ENCODE data around the gene RNASE1.

DNA sequence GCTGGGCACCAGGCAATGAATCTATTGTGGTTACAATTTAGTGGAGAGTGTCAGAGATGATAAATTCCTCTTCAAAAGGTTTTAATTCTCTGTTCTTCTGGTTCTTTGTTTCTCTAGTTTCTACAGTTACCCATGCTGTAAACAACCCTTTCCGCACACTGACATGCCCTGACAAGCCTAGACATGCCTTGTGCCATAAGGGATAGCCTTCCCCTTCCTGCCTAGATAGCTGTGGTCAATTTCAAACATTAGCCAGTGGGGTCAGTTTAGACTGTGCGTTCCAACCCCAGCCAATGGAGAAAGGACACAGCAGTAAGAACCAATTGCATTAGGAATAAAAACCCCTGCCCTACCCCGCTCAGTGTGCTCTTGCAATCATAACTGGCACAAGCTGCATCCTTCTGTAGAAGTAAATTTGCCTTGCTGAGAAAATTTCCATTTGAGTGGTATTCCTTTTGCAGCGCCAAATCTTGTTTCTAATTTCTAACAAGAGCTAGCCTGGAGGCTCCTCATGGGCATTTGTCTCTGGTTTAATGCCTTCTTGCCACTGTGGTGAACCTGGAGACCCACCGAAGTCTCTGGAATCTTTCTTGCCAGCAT is 50.6 kb downstream of the RNASE1 start:
- TF ChIP-seq EZH2phosphoT487 (IDR thresholded peaks at IDR 0.05; ENCODE audit: low read depth) = no peak
- TF ChIP-seq CTCF (IDR thresholded peaks at IDR 0.05; ENCODE audit: low read depth, low read length) = no peak

Data from OCI-LY3 (cell line).